ENCODE measurements around the gene AP2A2. TPM values are rescaled to one million over a fixed set of nuclear protein-coding genes. Genes with fewer than 3 reads are reported as not detected.

Gene AP2A2
- total RNA-seq, 1 donor from 2014 or later: 58.7 TPM

DNA sequence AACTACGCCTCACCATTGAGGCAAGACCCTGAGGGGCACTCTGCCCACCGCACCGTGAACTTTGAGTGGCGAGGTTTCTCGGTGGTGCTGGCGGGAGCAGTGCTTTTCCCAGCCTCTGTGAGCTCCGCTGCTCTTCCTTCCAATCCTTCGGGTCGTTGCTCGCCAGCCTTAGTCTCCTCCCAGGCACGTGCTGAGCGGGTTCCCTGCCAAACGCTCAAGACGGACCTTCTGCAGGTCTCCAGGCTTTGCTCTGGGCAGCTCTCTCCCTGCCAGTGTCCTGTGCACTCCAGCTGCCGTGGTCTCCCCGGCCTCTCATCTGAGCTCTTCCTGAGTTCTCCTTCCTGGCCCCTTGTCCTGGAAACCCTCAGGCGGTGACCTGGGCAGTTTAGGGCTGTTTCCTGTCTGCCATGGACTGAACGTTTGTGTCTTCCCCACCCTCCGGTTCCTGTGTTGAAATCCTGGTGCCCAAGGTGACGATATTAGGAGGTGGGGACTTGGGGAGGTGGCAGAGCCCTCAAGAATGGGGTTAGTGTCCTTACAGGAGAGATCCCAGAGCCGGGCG, 122.0 kb downstream of the AP2A2 start:
- Histone ChIP-seq H3K27me3 (no peaks in the 10 kb centered on the region), H3K4me3 (no peak overlapping the region), H3K27ac (no peak overlapping the region), H3K36me3 (no peaks in the 10 kb centered on the region), H3K4me1 (no peaks in the 10 kb centered on the region), H3K9me3 (no peaks in the 10 kb centered on the region)
- no peak for DNase-seq (ENCODE audit: extremely low spot score in 2 of 2)
- TF ChIP-seq, protein P1, sequence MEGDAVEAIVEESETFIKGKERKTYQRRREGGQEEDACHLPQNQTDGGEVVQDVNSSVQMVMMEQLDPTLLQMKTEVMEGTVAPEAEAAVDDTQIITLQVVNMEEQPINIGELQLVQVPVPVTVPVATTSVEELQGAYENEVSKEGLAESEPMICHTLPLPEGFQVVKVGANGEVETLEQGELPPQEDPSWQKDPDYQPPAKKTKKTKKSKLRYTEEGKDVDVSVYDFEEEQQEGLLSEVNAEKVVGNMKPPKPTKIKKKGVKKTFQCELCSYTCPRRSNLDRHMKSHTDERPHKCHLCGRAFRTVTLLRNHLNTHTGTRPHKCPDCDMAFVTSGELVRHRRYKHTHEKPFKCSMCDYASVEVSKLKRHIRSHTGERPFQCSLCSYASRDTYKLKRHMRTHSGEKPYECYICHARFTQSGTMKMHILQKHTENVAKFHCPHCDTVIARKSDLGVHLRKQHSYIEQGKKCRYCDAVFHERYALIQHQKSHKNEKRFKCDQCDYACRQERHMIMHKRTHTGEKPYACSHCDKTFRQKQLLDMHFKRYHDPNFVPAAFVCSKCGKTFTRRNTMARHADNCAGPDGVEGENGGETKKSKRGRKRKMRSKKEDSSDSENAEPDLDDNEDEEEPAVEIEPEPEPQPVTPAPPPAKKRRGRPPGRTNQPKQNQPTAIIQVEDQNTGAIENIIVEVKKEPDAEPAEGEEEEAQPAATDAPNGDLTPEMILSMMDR (IDR thresholded peaks at IDR 0.05): no peak
- TF ChIP-seq POLR2AphosphoS5 (IDR thresholded peaks at IDR 0.05; ENCODE audit: insufficient read depth in 1 of 2, low read depth in 1 of 2): no peak
- TF ChIP-seq POLR2A (IDR thresholded peaks at IDR 0.05): no peak
- intact Hi-C loops (cut with DNase I): no loop called here

DNA sequence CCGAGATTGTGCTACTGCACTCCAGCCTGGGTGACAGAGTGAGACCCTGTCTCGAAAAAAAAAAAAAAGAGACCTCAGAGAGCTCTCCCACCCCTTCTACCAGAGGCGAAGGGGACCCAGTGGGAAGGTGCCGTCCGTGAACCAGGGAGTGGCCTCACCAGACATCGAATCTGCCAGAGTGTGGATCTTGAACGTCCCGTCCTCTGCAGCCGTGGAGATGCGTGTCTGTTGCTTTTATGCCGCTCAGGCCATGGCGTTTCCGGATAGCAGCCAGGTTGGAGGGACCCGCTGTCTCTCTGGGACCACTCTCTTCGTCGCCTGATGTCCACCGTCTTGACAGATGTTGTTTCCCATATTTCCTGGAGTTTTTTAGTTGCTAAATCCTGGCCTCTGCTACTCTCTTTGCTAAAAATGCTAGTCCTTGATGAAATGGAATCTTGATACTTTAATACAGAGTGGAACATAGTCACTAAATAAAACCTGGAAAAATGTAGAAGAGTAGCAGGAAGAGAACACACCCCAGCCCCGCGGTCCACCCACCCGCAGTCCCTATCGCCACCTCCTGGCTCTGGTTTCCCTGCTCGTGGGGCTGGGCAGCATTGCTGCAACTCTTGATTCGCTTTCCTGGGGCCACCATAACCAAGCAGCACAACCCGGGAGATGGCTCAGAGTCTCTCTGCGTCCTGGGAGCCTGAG, 122.9 kb downstream of the AP2A2 start:
- Histone ChIP-seq H3K27me3 (no peaks in the 10 kb centered on the region), H3K36me3 (no peaks in the 10 kb centered on the region), H3K4me3 (no peak overlapping the region), H3K9me3 (no peaks in the 10 kb centered on the region), H3K4me1 (no peaks in the 10 kb centered on the region), H3K27ac (no peak overlapping the region)
- DNase-seq (ENCODE audit: extremely low spot score in 2 of 2): no peak
- TF ChIP-seq, protein P1 (IDR thresholded peaks at IDR 0.05): no peak
- intact Hi-C loops (cut with DNase I): no loop called here

DNA sequence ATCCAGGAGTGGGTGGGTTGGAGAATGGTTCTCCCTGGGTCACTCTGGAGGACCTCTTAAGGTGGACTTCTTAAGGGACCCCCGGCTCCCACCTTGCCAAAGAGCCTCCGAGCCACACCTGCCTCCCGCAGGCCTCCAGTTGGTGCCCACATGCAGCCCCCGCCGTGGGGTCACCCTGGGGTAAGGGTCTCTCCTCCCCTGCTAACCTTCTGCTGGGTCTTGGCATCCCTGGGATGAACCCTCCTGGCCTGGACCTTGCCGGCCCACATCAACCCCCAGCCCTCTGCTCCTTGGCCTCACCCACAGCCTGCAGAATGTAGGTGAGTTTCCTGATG, 123.4 kb downstream of the AP2A2 start:
- DNase-seq (ENCODE audit: extremely low spot score in 2 of 2): no peak
- Histone ChIP-seq H3K27me3 (no peaks in the 10 kb centered on the region), H3K9me3 (no peaks in the 10 kb centered on the region), H3K27ac (no peak overlapping the region), H3K4me3 (no peak overlapping the region), H3K4me1 (peaks cover 2% of the 10 kb centered on the region), H3K36me3 (no peaks in the 10 kb centered on the region)
- TF ChIP-seq, protein P1 (IDR thresholded peaks at IDR 0.05): no peak
- no peak for TF ChIP-seq POLR2A (IDR thresholded peaks at IDR 0.05)
- TF ChIP-seq POLR2AphosphoS5 (IDR thresholded peaks at IDR 0.05; ENCODE audit: insufficient read depth in 1 of 2, low read depth in 1 of 2): no peak
- intact Hi-C loops (cut with DNase I): no loop called here

DNA sequence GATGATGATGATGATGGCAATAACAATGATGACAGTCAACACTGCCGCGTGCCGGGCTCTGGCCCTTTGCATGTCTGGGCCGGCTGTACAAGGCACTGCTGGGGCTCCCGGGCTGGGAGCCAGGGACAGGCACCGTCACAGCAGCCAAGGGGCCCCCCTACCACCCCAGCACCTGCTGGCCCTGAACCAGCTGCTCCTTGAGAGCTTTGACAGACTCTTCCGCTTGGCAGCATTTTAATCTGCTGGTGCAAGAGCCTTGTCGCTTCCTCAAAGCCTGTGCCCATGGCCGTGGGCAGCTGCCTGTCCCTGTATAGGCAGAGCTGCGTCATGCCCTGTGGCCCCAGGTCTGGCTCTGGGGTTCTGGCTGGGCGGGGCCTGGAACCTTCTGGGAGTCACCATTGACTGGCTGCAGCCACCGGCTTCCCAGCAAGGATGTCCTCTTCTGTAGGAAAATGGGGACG, 123.8 kb downstream of the AP2A2 start:
- no peak for TF ChIP-seq POLR2AphosphoS5 (IDR thresholded peaks at IDR 0.05; ENCODE audit: insufficient read depth in 1 of 2, low read depth in 1 of 2)
- no peak for TF ChIP-seq POLR2A (IDR thresholded peaks at IDR 0.05)
- TF ChIP-seq, protein P1 (IDR thresholded peaks at IDR 0.05): no peak
- intact Hi-C loops (cut with DNase I): no loop called here
- no peaks in the 10 kb centered on the region for H3K36me3 ChIP-seq
- DNase-seq (ENCODE audit: extremely low spot score in 2 of 2): no peak
- no peak overlapping the region for H3K4me3 ChIP-seq
- no peaks in the 10 kb centered on the region for H3K9me3 ChIP-seq
- H3K4me1 ChIP-seq: peaks cover 6% of the 10 kb centered on the region
- H3K27ac ChIP-seq: no peak overlapping the region
- no peaks in the 10 kb centered on the region for H3K27me3 ChIP-seq

- intact Hi-C loops (cut with DNase I): loop anchor here (5.0 kb wide), 1 partner anchor 198 kb away; no protein-coding TSS in a partner anchor
- TF ChIP-seq POLR2AphosphoS5 (IDR thresholded peaks at IDR 0.05; ENCODE audit: insufficient read depth in 1 of 2, low read depth in 1 of 2) (no peak), POLR2A (IDR thresholded peaks at IDR 0.05) (no peak)
- TF ChIP-seq, protein P1 (IDR thresholded peaks at IDR 0.05): no peak
- no peak for DNase-seq (ENCODE audit: extremely low spot score in 2 of 2)
- Histone ChIP-seq H3K4me3 (no peak overlapping the region), H3K36me3 (no peaks in the 10 kb centered on the region), H3K27me3 (no peaks in the 10 kb centered on the region), H3K27ac (no peak overlapping the region), H3K9me3 (no peaks in the 10 kb centered on the region), H3K4me1 (peaks cover 9% of the 10 kb centered on the region)
Observed at GRCh38 chr11:1049911-1050580, 124.4 kb downstream of the AP2A2 start.

All from vagina (tissue), 2 donors.